ENCODE results near the gene MT3.

DNA sequence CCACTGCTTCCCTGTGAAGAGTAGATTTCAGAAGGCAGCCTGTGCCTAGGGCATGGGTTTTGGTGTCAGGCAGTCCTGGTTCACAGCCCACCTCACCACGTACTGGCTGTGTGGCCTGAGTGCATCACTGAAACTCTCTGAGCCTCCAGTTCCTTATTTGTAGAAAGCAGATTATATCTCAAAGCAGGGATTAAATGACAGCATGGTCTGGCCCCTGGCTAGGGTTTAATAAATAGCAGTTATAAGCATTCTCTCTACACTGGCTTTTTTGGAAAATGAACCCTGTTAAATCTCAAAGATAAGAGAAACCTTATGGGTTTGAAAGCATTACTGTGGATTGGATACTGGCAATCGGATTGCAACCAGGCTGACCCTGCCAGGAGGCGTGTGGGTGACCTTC lies 40.2 kb downstream of the MT3 start:
- TF ChIP-seq POLR2AphosphoS5 (IDR thresholded peaks at IDR 0.05): no peak
- TF ChIP-seq, protein P1, sequence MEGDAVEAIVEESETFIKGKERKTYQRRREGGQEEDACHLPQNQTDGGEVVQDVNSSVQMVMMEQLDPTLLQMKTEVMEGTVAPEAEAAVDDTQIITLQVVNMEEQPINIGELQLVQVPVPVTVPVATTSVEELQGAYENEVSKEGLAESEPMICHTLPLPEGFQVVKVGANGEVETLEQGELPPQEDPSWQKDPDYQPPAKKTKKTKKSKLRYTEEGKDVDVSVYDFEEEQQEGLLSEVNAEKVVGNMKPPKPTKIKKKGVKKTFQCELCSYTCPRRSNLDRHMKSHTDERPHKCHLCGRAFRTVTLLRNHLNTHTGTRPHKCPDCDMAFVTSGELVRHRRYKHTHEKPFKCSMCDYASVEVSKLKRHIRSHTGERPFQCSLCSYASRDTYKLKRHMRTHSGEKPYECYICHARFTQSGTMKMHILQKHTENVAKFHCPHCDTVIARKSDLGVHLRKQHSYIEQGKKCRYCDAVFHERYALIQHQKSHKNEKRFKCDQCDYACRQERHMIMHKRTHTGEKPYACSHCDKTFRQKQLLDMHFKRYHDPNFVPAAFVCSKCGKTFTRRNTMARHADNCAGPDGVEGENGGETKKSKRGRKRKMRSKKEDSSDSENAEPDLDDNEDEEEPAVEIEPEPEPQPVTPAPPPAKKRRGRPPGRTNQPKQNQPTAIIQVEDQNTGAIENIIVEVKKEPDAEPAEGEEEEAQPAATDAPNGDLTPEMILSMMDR (IDR thresholded peaks at IDR 0.05): no peak
- no peak for TF ChIP-seq POLR2A (IDR thresholded peaks at IDR 0.05)
- no peak for TF ChIP-seq EP300 (IDR thresholded peaks at IDR 0.05; ENCODE audit: low read depth)
